ENCODE data around the gene CNTNAP2. TPM values are rescaled to one million over a fixed set of nuclear protein-coding genes. Genes with fewer than 3 reads are reported as not detected.

The CNTNAP2 gene
- total and polyA plus RNA-seq, 2 of the 8 experiments (the other 6 are each of a cell fraction or from before 2014, with no cell fraction given): 27.9 to 71.0 TPM

- TF ChIP-seq CHD7 (IDR thresholded peaks at IDR 0.05; ENCODE audit: insufficient replicate concordance, low read length) (no peak), JUND (IDR thresholded peaks at IDR 0.05; ENCODE audit: low read length) (no peak), SIRT6 (IDR thresholded peaks at IDR 0.05; ENCODE audit: low read length) (no peak), YY1 (IDR thresholded peaks at IDR 0.05; ENCODE audit: low read depth, low read length) (no peak), RXRA (IDR thresholded peaks at IDR 0.05; ENCODE audit: insufficient read depth, low read depth, low read length) (no peak), TEAD4 (IDR thresholded peaks at IDR 0.05; ENCODE audit: low read depth, low read length) (no peak), ZNF274 (IDR thresholded peaks at IDR 0.05; ENCODE audit: borderline replicate concordance, extremely low read depth, low read length) (no peak), EGR1 (IDR thresholded peaks at IDR 0.05; ENCODE audit: borderline replicate concordance, low read depth, low read length) (no peak), TCF12 (IDR thresholded peaks at IDR 0.05; ENCODE audit: low read depth, low read length) (no peak), SIN3A (conservative IDR thresholded peaks at IDR 0.05 in 1 of 2, IDR thresholded peaks at IDR 0.05 in 1 of 2; ENCODE audit: low read depth in 1 of 2, low read length in 2 of 2) (no peak), BRCA1 (IDR thresholded peaks at IDR 0.05; ENCODE audit: low read depth, low read length) (no peak)
These were observed 48.7 kb upstream of the CNTNAP2 start (continued) for GRCh38 chr7:146067880-146068279.
